AG08396 (cell line): ENCODE data around the gene THAP4.

Experiments used
- DNase-seq: peaks from one replicate; pipeline ENCODE4 v3.0.0; 2012; ENCODE audit warnings: low spot score, mixed read lengths

The THAP4 gene

GRCh38 chr2:241547781-241548450 lies 89.0 kb downstream of the THAP4 start:
- no peak for DNase-seq

- DNase-seq = peak; percentile 87
Measured at GRCh38 chr2:241546771-241547498, 90.0 kb downstream of the THAP4 start.

GRCh38 chr2:241545523-241546473 lies 91.2 kb downstream of the THAP4 start:
- no peak for DNase-seq

GRCh38 chr2:241545106-241545505 lies 91.9 kb downstream of the THAP4 start:
- DNase-seq = peak; percentile 85

- no peak for DNase-seq
Measured at GRCh38 chr2:241542278-241542605, 94.7 kb downstream of the THAP4 start.

GRCh38 chr2:241541564-241542277 lies 95.2 kb downstream of the THAP4 start:
- peak; percentile 31 for DNase-seq

- peak; percentile 92 for DNase-seq
Measured at GRCh38 chr2:241540771-241541561, 96.0 kb downstream of the THAP4 start.

- peak; percentile 35 for DNase-seq
Measured at GRCh38 chr2:241540401-241540770, 96.6 kb downstream of the THAP4 start.

GRCh38 chr2:241539616-241540374 lies 97.2 kb downstream of the THAP4 start:
- DNase-seq = peak; percentile 4

GRCh38 chr2:241538838-241539615 lies 97.9 kb downstream of the THAP4 start:
- peak; percentile 3 for DNase-seq

- no peak for DNase-seq
Measured at GRCh38 chr2:241535871-241536655, 100.9 kb downstream of the THAP4 start.

- DNase-seq = peak; percentile 5
Measured at GRCh38 chr2:241534701-241535375, 102.1 kb downstream of the THAP4 start.
